HG03045 (cell line): ENCODE data around the gene KTN1.

ENCODE experiments used
- ATAC-seq: cut with Tn5 transposase; IDR thresholded peaks from one replicate; pipeline ENCODE4 v1.9.1; 2021; ENCODE audit warnings: mild to moderate bottlenecking, moderate library complexity; ENCODE audit not compliant: unreplicated experiment

The KTN1 gene, protein sequence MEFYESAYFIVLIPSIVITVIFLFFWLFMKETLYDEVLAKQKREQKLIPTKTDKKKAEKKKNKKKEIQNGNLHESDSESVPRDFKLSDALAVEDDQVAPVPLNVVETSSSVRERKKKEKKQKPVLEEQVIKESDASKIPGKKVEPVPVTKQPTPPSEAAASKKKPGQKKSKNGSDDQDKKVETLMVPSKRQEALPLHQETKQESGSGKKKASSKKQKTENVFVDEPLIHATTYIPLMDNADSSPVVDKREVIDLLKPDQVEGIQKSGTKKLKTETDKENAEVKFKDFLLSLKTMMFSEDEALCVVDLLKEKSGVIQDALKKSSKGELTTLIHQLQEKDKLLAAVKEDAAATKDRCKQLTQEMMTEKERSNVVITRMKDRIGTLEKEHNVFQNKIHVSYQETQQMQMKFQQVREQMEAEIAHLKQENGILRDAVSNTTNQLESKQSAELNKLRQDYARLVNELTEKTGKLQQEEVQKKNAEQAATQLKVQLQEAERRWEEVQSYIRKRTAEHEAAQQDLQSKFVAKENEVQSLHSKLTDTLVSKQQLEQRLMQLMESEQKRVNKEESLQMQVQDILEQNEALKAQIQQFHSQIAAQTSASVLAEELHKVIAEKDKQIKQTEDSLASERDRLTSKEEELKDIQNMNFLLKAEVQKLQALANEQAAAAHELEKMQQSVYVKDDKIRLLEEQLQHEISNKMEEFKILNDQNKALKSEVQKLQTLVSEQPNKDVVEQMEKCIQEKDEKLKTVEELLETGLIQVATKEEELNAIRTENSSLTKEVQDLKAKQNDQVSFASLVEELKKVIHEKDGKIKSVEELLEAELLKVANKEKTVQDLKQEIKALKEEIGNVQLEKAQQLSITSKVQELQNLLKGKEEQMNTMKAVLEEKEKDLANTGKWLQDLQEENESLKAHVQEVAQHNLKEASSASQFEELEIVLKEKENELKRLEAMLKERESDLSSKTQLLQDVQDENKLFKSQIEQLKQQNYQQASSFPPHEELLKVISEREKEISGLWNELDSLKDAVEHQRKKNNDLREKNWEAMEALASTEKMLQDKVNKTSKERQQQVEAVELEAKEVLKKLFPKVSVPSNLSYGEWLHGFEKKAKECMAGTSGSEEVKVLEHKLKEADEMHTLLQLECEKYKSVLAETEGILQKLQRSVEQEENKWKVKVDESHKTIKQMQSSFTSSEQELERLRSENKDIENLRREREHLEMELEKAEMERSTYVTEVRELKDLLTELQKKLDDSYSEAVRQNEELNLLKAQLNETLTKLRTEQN (N-terminal part only)

DNA sequence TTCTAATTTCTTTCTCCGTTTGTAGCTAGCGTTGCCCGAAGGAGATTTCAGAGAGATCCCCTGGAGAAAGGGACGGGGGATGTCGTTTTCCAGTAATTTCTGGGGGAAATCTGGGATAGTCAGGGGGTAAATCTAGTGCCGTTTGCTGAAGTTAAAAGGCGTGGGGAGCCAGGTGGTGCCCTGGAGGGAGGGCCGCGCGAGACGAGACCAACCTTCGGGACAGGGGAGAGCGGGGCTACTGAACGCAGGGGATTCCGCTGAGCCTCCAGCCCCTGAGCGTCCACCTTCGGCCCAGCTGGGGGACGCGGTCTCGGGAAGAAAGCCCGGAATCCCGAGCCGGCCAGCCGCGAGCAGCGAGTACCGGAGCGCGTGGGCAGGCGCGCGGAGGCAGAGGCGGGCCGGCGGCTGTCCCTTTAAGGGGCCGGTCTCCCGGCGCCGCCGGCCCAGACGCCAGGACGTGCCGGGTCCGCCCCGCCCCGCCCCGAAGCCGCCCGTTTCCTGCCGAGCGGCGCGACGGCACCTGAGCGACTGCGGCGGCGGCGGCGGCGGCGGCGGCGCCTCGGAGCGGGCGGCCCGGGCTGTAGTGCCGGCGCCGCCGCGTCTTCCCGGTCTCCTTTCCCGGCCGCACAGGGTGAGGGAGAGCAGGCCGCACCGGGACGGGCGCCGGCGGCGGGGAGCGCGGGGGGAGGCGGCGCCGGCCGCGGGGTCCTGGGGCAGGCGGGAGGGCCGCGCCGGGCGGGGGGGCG, at the start of gene KTN1:
KTN1 (plus strand) TSS at position 484 of the 746 bp plus-strand sequence. CDS start 31,842 bp downstream, outside the sequence.
- peak; percentile 86 for ATAC-seq

DNA sequence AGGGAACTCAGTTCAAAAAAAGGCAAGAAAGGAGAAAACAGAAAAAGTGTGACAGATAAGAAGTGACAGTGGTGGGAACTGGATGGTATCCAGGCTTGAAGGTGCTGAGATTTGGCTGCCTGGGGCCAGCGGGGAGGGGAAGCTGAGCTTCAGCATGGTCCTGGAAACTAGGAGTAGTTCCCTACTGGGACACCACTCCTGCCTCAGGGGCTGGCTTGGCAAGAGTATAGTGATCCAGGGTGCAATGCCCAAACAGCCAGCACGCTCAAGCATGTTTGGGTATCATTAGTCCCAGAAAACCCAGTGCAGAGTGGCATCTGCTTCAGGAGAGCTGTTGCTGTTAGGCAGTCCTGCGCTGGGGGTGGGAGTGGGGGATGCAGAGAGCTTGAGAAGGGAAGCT, 49.5 kb upstream of the KTN1 start:
- no peak for ATAC-seq

DNA sequence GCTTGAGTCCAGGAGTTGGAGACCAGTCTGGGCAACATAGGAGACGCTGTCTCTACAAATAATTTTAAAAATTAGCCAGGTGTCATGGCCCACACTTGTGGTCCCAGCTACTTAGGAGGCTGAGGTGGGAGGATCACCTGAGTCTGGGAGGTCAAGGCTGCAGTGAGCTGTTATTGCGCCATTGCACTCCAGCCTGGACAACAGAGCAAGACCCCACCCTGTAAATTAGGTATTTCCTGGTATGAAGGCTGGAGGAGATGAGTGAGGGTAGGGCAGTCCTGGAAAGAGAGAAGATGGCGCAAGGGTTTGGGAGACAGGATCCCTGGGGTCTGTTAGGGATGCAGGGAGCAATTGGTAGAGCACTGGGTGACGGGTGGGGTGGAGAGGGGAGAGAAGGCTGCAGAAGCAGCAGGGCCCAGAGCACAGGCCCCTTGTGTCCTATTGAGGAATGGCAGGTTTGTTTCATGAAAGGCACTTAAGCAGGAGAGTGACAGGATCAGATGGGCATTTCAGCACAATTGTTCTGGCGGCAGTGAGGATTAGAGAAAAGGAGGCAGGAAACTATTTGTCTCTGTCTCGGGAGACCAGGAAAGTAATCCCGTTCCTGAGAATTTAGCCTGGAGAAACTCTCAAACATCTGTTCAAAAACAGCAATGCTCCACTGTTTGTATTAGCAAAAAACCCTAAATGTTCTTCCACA, 47.2 kb upstream of the KTN1 start:
- ATAC-seq = no peak

DNA sequence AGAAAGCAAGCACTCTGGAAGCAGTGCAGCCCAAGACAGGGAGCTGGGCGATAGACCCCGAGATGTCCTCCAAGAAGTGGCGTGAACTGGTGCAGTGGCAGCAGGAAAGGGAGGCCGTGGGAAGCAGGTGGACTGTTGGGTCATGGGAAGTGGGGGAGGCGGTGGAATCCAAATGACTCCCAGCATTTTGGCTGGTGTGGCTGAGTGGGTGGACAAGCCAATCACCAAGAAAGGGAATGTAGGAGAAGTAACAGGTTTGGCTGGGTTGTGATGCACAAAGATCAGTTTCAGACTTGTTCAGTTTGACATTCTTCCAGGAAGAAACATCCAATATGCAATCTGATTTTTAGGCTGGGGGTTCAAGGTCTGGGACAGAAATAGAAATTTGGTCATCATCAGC, 46.0 kb upstream of the KTN1 start:
- no peak for ATAC-seq

DNA sequence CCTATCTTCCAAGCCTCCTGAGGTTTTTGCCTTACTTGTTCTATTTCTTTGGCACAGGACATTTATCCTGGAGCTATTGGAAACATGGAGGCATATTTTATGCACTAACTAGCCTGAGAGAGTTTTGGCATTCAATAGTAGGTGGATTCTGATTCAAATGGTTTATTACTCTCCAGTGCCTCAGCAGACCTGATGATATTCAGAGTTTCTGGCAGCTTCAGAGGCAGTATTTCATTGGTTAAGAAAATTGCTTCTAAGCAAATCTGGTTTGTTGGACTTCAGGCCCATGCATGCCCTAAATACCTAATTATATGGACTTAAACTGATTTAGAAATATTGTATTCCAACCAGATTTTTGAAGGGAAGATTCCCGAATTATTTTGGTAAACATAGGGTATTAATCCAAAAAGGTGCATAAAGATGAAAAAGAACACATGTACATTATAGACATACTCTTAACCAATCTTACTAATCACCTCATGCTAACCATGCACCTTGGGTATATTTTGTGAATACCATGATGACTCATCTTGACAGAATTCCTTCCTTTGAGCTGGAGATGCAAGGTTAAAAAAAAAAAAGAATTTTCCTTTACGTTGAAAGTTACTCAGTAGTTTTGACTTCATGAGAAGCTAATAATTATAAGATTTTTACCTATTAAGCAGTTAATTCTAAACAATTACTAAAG, 44.3 kb upstream of the KTN1 start:
- no peak for ATAC-seq

DNA sequence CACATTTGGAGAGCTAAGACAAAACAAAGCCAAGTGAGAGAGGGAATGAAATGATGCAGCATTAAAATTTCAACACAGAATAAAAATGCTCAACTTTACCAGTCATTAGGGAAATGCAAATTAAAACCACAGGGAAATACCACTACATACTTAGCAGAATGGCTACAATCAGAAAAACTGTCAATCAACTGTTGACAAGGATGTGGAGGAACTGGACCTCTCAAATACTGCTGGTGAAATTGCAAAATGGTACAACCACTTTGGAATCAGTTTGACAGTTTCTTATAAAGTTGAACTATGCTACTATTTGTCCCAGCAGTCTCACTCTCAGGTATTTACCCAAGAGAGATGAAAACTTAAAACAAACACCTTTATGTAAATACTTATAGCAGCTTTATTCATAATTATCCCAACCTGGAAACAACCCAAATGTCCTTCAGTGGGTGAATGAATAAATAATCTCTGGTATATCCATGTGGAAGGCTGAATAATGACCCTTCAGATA, 43.8 kb upstream of the KTN1 start:
- no peak for ATAC-seq

DNA sequence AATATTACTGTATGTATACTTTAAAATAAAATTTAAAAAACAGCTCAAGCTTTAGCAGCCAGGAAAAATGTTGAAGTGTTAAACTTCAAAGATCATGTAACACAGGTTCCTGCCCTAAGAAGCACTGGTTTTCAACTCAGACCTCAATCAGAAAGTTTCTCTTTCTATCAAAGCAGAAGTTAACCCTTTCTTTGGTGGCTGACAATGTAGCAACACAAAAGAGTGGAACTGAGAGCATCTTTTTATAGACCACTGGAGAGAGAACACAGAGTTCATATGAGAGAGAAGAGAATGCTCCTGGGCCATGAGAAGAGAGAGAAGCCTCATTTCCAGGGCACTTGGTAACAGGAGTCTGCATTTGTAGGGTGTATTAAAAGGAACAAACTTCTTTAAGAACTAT, 42.2 kb upstream of the KTN1 start:
- ATAC-seq = no peak

DNA sequence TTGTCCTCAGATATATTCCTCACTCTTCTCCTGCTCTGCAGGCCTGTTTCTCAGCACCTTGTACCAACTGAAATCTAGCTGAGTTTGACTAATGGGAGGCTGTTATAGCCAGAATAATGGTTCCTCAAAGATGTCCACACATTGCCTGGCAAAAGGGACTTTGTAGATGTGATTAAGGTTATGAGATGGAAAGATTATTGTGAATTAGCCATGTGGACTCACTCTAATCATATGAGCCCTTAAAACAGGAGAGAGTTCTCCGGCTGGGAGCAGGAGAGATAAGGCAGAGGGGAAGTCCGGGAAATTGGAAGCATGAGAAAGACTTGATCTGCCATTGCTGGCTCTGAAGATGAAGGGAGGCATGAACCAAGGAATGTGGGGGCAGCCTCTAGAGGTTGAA, 40.0 kb upstream of the KTN1 start:
- no peak for ATAC-seq

DNA sequence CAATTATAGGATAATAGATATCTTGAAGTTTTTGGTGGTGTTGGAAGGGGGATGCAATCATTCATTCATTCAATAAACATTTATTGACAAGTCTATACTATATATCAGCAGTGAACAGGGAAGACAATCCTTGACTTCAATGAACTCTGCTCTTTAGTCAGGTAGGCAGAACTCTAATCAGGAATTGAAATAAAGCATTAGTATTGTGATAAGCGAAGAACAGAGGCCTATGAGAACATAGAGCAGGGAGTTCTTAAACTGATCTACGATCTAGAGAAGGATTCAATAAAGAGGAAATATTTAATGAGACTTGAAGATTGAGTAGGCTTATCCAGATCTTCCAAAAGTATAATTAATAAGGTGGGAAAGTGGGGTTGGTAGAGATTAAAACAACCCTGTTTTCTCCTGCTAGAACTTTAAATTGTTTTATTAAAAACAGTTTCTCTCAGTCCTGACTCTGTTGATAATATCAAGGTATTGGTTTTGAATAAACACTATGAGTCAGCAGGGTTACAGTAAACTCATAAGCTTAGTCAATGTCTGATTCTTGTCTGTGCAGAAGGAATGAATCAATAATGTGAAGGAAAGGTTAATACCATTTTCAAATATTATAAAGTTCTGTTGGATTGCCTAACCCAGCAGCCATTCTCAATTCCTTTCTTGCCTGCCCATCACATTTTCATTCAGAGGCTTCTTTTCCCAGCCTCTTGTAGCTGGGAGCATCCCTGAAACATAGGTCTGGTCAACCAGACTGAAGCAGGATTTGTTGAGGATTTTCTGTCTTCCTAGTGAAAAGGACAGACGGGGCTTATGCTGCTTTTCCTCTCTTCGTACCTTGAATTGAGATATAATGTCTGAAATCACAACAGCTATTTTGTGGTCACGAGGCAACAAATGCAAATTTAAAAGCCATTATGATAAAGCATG, 38.9 kb upstream of the KTN1 start:
- no peak for ATAC-seq

DNA sequence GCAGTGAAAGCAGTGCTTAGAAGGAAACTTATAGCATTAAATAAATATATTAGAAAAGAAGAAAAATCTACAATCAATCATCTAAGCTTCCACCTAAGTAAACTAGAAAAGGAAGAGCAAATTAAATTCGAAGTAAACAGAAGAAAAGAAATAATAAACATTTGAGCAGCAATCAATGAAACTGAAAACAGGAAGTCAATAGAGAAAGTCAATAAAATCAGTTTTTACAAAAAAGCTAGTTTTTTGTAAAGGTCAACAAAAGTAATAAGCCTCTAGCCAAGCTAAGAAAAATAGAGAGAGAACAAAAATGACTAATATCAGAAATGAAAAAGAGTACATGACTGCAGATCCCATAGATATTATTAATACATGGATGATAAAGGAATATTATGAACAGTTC, 34.2 kb upstream of the KTN1 start:
- peak; percentile 11 for ATAC-seq

DNA sequence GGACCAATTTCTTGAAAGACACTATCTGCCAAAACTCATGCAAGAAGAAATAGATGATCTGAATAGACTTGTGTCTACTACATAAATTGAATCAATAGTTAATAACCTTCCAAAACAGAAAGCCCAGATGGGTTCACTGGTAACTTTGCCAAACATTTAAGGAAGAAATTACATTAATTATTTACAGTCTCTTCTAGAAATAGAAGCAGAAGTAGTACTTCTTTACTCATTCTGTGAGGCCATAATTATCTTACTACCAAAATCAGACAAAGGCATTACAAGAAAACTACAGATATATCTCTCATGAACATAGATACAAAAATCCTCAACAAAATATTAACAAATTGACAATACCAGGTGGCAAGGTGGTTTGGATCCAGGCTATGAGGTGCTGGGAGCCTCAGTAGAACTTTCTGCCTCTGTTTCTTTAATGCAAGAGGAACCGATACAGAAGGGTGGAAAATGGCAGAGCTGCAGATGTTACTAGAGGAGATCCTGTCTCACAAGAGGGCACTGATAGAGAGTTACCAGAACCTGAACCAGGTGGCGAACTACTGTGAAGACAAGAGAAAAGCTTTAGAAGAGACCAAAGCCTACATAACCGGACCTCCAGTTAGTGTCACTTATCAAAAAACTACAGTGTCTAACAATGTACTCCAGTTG, 33.7 kb upstream of the KTN1 start:
- peak; percentile 61 for ATAC-seq

DNA sequence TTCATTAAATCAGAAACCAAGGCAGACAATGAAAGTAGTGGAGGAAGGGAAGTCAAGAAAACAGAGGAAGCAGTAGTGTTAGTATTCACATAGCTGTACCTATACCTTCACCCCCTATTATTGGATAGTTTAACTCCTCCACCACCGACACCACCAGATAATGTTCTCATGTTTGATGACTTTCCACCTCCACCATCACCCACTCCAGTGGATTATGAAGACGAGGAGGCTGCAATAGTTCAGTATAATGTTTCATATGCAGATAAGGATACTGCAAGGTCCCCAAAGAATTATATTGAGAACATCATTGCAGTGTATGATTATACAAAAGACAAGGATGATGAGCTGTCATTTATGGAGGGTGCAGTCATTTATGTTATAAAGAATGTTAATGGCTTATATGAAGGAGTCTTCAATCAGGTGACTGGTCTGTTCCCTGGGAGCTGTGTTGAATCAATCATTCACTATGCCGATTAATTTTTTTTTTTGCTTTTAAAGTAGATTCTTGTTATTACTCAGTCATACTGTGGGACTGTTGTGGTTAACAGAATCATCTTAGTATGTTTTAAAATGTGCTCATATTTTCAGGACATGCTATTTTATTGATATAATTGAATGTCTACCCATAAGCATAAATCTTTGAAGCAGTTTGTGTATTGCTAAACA, 32.2 kb upstream of the KTN1 start:
- no peak for ATAC-seq

DNA sequence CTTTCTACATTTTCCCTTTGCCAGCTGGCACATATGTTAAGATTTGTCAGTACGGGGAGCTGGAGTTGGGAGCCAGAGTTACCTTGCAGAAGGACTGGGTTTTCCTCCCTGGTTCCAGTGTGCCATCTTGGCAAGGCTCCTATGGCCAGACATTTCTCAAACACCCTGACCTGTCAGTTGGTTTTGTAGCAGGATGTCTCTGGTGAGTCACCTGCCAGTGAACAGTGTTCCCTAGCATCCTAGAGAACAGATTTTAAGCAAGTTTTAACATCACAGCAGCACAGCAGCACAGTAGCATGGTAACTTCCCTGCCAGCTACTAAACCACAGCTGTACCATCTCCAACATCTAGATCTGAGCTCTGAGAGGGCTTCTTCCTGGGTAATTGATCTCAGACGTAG, 26.2 kb upstream of the KTN1 start:
- no peak for ATAC-seq

DNA sequence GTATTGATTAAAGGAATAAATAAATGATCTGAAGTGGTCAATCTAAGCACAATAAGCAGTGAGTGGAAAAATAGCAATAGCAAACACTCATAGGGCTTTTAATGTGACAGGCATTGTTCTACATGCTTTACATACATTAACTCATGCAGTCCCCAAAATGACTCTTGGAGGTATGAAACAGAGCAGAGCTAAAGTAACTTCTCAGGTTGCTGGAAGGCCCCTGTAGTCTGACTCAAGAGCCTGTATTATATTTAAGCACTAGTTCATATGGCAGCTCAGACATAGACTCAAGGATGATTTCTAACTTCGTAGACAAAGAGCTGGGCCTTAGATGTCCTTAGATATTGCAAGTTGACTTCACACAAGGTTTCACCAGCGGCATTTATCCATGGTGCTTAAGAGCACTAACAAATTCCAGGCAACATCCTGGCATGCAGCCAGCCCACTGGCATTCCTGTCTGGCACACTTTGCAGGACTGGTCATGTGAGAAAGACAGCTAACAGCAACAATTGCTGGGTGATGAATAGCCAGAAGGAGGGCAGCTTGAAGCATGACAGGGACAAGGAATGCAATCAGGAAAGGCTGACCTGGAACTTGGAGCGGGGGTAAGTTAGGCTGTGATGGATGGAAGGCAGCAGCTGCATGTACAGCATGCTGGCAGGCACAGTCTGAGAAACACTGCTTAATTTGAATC, 22.9 kb upstream of the KTN1 start:
- ATAC-seq = no peak

DNA sequence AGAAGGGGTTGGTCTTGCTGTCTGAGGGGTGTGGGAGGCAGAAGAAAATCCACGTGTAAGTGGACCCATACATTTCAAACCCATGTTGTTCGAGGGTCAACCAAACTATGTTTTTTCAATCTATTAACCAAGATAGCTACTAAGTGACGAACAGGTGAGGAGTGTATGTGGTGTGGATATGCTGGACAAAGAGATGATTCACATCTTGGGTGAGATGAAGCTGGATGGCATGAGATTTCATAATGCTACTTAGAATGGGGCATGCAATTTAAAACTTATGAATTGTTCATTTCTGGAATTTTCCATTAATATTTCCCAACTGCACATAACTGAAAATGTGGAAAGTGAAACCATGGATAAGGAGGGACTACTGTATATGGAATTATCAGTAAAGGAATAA, 17.9 kb upstream of the KTN1 start:
- ATAC-seq = no peak

DNA sequence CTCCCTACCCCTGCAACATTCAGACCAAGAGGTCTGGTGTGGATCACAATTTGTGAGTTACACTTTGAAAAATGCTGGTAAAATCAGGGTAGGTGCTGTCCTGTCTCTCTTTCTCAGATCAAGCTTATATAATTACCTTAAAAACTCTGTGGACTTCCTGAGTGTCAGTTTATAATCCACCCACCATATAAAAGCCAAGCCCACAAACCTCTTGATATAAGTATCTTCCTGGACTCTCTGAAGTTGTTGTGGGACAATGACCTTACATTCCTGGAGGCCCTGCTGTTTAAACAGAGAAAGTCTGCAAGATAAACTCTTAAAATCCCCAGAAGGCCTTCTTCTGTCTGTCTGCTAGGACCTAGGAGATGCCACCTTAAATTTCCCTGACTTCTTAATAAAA, 11.4 kb upstream of the KTN1 start:
- no peak for ATAC-seq
